ENCODE results near the gene UBE2J1. TPM values are rescaled to one million over a fixed set of nuclear protein-coding genes. Genes with fewer than 3 reads are reported as not detected.
"Not testable (repeated sequence)": the region's sequence is repeated elsewhere in the genome, so short reads cannot be mapped to it uniquely, and the experiment has no call there.

UBE2J1 gene
- total RNA-seq (2014; rRNA removed; shearing (Covaris generic)) (42.9 and 43.4 TPM in 2 replicates), polyA plus RNA-seq (2016; fragmentation: Nextera tagmentation; extraction: Ambion mirVana) (44.5 and 44.6 TPM in 2 replicates)

- H3K4me1 ChIP-seq (ENCODE audit: insufficient read depth), result peaks cover 28% of the 10 kb centered on the region
- WGBS, 2 experiments (ENCODE audit: low coverage in 1 of 2, low lambda C conversion rate in 2 of 2, missing lambda C conversion rate in 2 of 2), result 1% methylated on average over 80 to 83 of the region's 102 CpGs
- in situ Hi-C loops (cut with MboI), result loop anchor here (25.0 kb wide), 1 partner anchor 365 kb away; no protein-coding TSS in a partner anchor
- peak within 1 kb of the TSS; percentile 96 for H3K27ac ChIP-seq
- H3K36me3 ChIP-seq (ENCODE audit: low read depth), result no peaks in the 10 kb centered on the region
- TF ChIP-seq EZH2phosphoT487 (IDR thresholded peaks at IDR 0.05; ENCODE audit: insufficient read depth, low read depth), result no peak
- no peak for TF ChIP-seq EZH2 (IDR thresholded peaks at IDR 0.05; ENCODE audit: insufficient read depth, poor library complexity, severe bottlenecking)
- H3K9me2 ChIP-seq (ENCODE audit: insufficient read depth), result no peaks in the 10 kb centered on the region
- H3K4me2 ChIP-seq (ENCODE audit: unreplicated experiment), result peak within 1 kb of the TSS; percentile 95
- peaks cover 50% of the 10 kb centered on the region for H3K79me2 ChIP-seq (ENCODE audit: insufficient read depth)
- H3K4me3 ChIP-seq, result peak within 1 kb of the TSS; percentile 96
- peak; percentile 98 for DNase-seq
- no peaks in the 10 kb centered on the region for H3K9me3 ChIP-seq (ENCODE audit: low read depth)
- no peaks in the 10 kb centered on the region for H3K27me3 ChIP-seq (replicated peaks; ENCODE audit: insufficient read depth)
- peaks cover 28% of the 10 kb centered on the region for H3F3A ChIP-seq (ENCODE audit: insufficient read depth)
- peak within 1 kb of the TSS; percentile 99 for H3K9ac ChIP-seq
- 0 out of 2 replicates have a peak, but pooled peaks cover 13% of the 10 kb centered on the region for H4K20me1 ChIP-seq (ENCODE audit: insufficient read depth)
- peak within 1 kb of the TSS; percentile 74 for H2AFZ ChIP-seq
These were observed at the start of gene UBE2J1 for GRCh38 chr6:89352278-89353117. TSS of gene UBE2J1 (minus strand) at chr6:89352722. CDS start at chr6:89352569, 153 bp downstream.

- Histone ChIP-seq H3K27me3 (replicated peaks; ENCODE audit: insufficient read depth) (no peaks in the 10 kb centered on the region), H3K9ac (no peak overlapping the region), H3K9me2 (ENCODE audit: insufficient read depth) (no peaks in the 10 kb centered on the region), H3K9me3 (ENCODE audit: low read depth) (no peaks in the 10 kb centered on the region), H3K79me2 (ENCODE audit: insufficient read depth) (no peaks in the 10 kb centered on the region), H3K4me1 (ENCODE audit: insufficient read depth) (no peaks in the 10 kb centered on the region), H2AFZ (no peak overlapping the region), H3F3A (ENCODE audit: insufficient read depth) (no peaks in the 10 kb centered on the region), H4K20me1 (ENCODE audit: insufficient read depth) (no peaks in the 10 kb centered on the region), H3K27ac (no peak overlapping the region), H3K4me3 (no peak overlapping the region), H3K4me2 (ENCODE audit: unreplicated experiment) (no peak overlapping the region), H3K36me3 (ENCODE audit: low read depth) (no peaks in the 10 kb centered on the region)
- 51 to 63% methylated on average over 6 of the region's 6 CpGs for WGBS, 2 experiments (ENCODE audit: low coverage in 1 of 2, low lambda C conversion rate in 2 of 2, missing lambda C conversion rate in 2 of 2)
- DNase-seq, result no peak
- no peak for TF ChIP-seq EZH2 (IDR thresholded peaks at IDR 0.05; ENCODE audit: insufficient read depth, poor library complexity, severe bottlenecking)
- TF ChIP-seq EZH2phosphoT487 (IDR thresholded peaks at IDR 0.05; ENCODE audit: insufficient read depth, low read depth), result no peak
- in situ Hi-C loops (cut with MboI), result no loop called here
These were observed 48.4 kb upstream of the UBE2J1 start for GRCh38 chr6:89400912-89401399.

- Histone ChIP-seq H3K9me2 (ENCODE audit: insufficient read depth) (no peaks in the 10 kb centered on the region), H3F3A (ENCODE audit: insufficient read depth) (no peaks in the 10 kb centered on the region), H3K9ac (no peak overlapping the region), H3K79me2 (ENCODE audit: insufficient read depth) (no peaks in the 10 kb centered on the region), H3K4me3 (no peak overlapping the region), H3K9me3 (ENCODE audit: low read depth) (no peaks in the 10 kb centered on the region), H2AFZ (no peak overlapping the region), H3K36me3 (ENCODE audit: low read depth) (no peaks in the 10 kb centered on the region), H4K20me1 (ENCODE audit: insufficient read depth) (no peaks in the 10 kb centered on the region), H3K4me1 (ENCODE audit: insufficient read depth) (no peaks in the 10 kb centered on the region), H3K27ac (no peak overlapping the region), H3K27me3 (replicated peaks; ENCODE audit: insufficient read depth) (no peaks in the 10 kb centered on the region), H3K4me2 (ENCODE audit: unreplicated experiment) (no peak overlapping the region)
- no peak for DNase-seq
- 73 to 75% methylated on average over 3 of the region's 3 CpGs for WGBS, 2 experiments (ENCODE audit: low coverage in 1 of 2, low lambda C conversion rate in 2 of 2, missing lambda C conversion rate in 2 of 2)
- in situ Hi-C loops (cut with MboI), result no loop called here
- no peak for TF ChIP-seq EZH2 (IDR thresholded peaks at IDR 0.05; ENCODE audit: insufficient read depth, poor library complexity, severe bottlenecking)
- no peak for TF ChIP-seq EZH2phosphoT487 (IDR thresholded peaks at IDR 0.05; ENCODE audit: insufficient read depth, low read depth)
These were observed 47.5 kb upstream of the UBE2J1 start for GRCh38 chr6:89400050-89400449.

GRCh38 chr6:89398762-89399525, 46.4 kb upstream of the UBE2J1 start:
- no peaks in the 10 kb centered on the region for H3K36me3 ChIP-seq (ENCODE audit: low read depth)
- no peak overlapping the region for H3K4me3 ChIP-seq
- H4K20me1 ChIP-seq (ENCODE audit: insufficient read depth), result no peaks in the 10 kb centered on the region
- H3K4me1 ChIP-seq (ENCODE audit: insufficient read depth), result no peaks in the 10 kb centered on the region
- H3K4me2 ChIP-seq (ENCODE audit: unreplicated experiment), result no peak overlapping the region
- no peaks in the 10 kb centered on the region for H3K27me3 ChIP-seq (replicated peaks; ENCODE audit: insufficient read depth)
- no peak overlapping the region for H3K9ac ChIP-seq
- H3K79me2 ChIP-seq (ENCODE audit: insufficient read depth), result no peaks in the 10 kb centered on the region
- no peak overlapping the region for H3K27ac ChIP-seq
- in situ Hi-C loops (cut with MboI), result no loop called here
- no peaks in the 10 kb centered on the region for H3F3A ChIP-seq (ENCODE audit: insufficient read depth)
- no peak overlapping the region for H2AFZ ChIP-seq
- no peaks in the 10 kb centered on the region for H3K9me2 ChIP-seq (ENCODE audit: insufficient read depth)
- DNase-seq, result no peak
- no peaks in the 10 kb centered on the region for H3K9me3 ChIP-seq (ENCODE audit: low read depth)
- TF ChIP-seq EZH2phosphoT487 (IDR thresholded peaks at IDR 0.05; ENCODE audit: insufficient read depth, low read depth) (no peak), EZH2 (IDR thresholded peaks at IDR 0.05; ENCODE audit: insufficient read depth, poor library complexity, severe bottlenecking) (no peak)
- WGBS, 2 experiments (ENCODE audit: low coverage in 1 of 2, low lambda C conversion rate in 2 of 2, missing lambda C conversion rate in 2 of 2), result 49 to 54% methylated on average over 7 of the region's 7 CpGs

GRCh38 chr6:89397884-89398283, 45.4 kb upstream of the UBE2J1 start:
- H3F3A ChIP-seq (ENCODE audit: insufficient read depth); H4K20me1 ChIP-seq (ENCODE audit: insufficient read depth); H3K27me3 ChIP-seq (replicated peaks; ENCODE audit: insufficient read depth); H3K9ac ChIP-seq; H3K4me2 ChIP-seq (ENCODE audit: unreplicated experiment); H3K79me2 ChIP-seq (ENCODE audit: insufficient read depth); H3K4me3 ChIP-seq; H3K27ac ChIP-seq; H3K36me3 ChIP-seq (ENCODE audit: low read depth); H2AFZ ChIP-seq; H3K9me2 ChIP-seq (ENCODE audit: insufficient read depth); H3K9me3 ChIP-seq (ENCODE audit: low read depth); in situ Hi-C loops (cut with MboI); H3K4me1 ChIP-seq (ENCODE audit: insufficient read depth); DNase-seq: not testable (repeated sequence)
- WGBS, 2 experiments (ENCODE audit: low coverage in 1 of 2, low lambda C conversion rate in 2 of 2, missing lambda C conversion rate in 2 of 2), result 74 to 76% methylated on average over 4 of the region's 4 CpGs
